ENCODE data around the gene UBASH3B. TPM values are rescaled to one million over a fixed set of nuclear protein-coding genes. Genes with fewer than 3 reads are reported as not detected.

The UBASH3B gene
- total RNA-seq, 2 experiments from 2014 or later: 54.7 to 73.0 TPM

- Histone ChIP-seq H3K27ac (ENCODE audit: low read depth, low read length, poor library complexity, severe bottlenecking) (peak overlapping the region; percentile 99), H3K9me3 (ENCODE audit: low read length) (no peaks in the 10 kb centered on the region), H2AFZ (ENCODE audit: low read length) (no peak overlapping the region), H3K79me2 (ENCODE audit: insufficient read depth, low read depth, low read length) (peaks cover 78% of the 10 kb centered on the region), H3K4me2 (ENCODE audit: low read length) (peak overlapping the region; percentile 61), H3K4me3 (ENCODE audit: low read depth, low read length, poor library complexity, severe bottlenecking) (peak overlapping the region; percentile 7), H3K4me1 (ENCODE audit: insufficient read depth, low read length, poor library complexity, severe bottlenecking) (peaks cover 87% of the 10 kb centered on the region), H3K36me3 (ENCODE audit: insufficient read depth, low read length) (no peaks in the 10 kb centered on the region), H3K9me2 (ENCODE audit: insufficient read depth, low read length) (no peaks in the 10 kb centered on the region), H4K20me1 (ENCODE audit: insufficient read depth, low read length) (no peaks in the 10 kb centered on the region)
- TF ChIP-seq CTCF (conservative IDR thresholded peaks at IDR 0.05; ENCODE audit: low read length): no peak
- no peak for TF ChIP-seq EZH2phosphoT487 (IDR thresholded peaks at IDR 0.05; ENCODE audit: borderline replicate concordance, low read depth, low read length)
- POLR2A ChIA-PET: interaction anchor here (0.6 to 3.5 kb wide), 9 partner anchors 8 to 1126 kb away, joined by 3 to 27 read pairs (median 6); no protein-coding TSS in a partner anchor
- CTCF ChIA-PET (ENCODE audit: unreplicated experiment): interaction anchor here (0.6 to 1.0 kb wide), 4 partner anchors 9 to 20 kb away, joined by 3 read pairs; no protein-coding TSS in a partner anchor
- intact Hi-C loops (cut with micrococcal nuclease; ENCODE audit: unreplicated experiment): no loop called here
- BruUV-seq (replicated peaks): no TSS peak
- DNase-seq (ENCODE audit: low spot score): no peak
These were observed 34.9 kb downstream of the UBASH3B start for GRCh38 chr11:122690384-122690783.

GRCh38 chr11:122690801-122691548 lies 35.5 kb downstream of the UBASH3B start:
- H4K20me1 ChIP-seq (ENCODE audit: insufficient read depth, low read length): no peaks in the 10 kb centered on the region
- ChIA-PET POLR2A (interaction anchor here (0.6 to 3.5 kb wide), 15 partner anchors 9 to 1325 kb away, joined by 3 to 27 read pairs (median 6); partner anchors contain the start of gene UBASH3B), CTCF (ENCODE audit: unreplicated experiment) (interaction anchor here (0.7 to 2.1 kb wide), 6 partner anchors 8 to 64 kb away, joined by 3 to 8 read pairs (median 4); no protein-coding TSS in a partner anchor)
- peak overlapping the region; percentile 16; the same call in 1 of the 2 replicates for H2AFZ ChIP-seq (ENCODE audit: low read length)
- H3K4me3 ChIP-seq (ENCODE audit: low read depth, low read length, poor library complexity, severe bottlenecking): peak overlapping the region; percentile 7
- peak; percentile 75 for DNase-seq (ENCODE audit: low spot score)
- H3K27ac ChIP-seq (ENCODE audit: low read depth, low read length, poor library complexity, severe bottlenecking): peak overlapping the region; percentile 99
- no peaks in the 10 kb centered on the region for H3K9me2 ChIP-seq (ENCODE audit: insufficient read depth, low read length)
- peak overlapping the region; percentile 61 for H3K4me2 ChIP-seq (ENCODE audit: low read length)
- H3K4me1 ChIP-seq (ENCODE audit: insufficient read depth, low read length, poor library complexity, severe bottlenecking): peaks cover 87% of the 10 kb centered on the region
- peaks cover 74% of the 10 kb centered on the region for H3K79me2 ChIP-seq (ENCODE audit: insufficient read depth, low read depth, low read length)
- no peaks in the 10 kb centered on the region for H3K9me3 ChIP-seq (ENCODE audit: low read length)
- TF ChIP-seq EZH2phosphoT487 (IDR thresholded peaks at IDR 0.05; ENCODE audit: borderline replicate concordance, low read depth, low read length): no peak
- no peak for TF ChIP-seq CTCF (conservative IDR thresholded peaks at IDR 0.05; ENCODE audit: low read length)
- intact Hi-C loops (cut with micrococcal nuclease; ENCODE audit: unreplicated experiment): no loop called here
- H3K36me3 ChIP-seq (ENCODE audit: insufficient read depth, low read length): no peaks in the 10 kb centered on the region
- BruUV-seq (replicated peaks): no TSS peak

Measured in OCI-LY7 (cell line).